Chondrocyte (in vitro differentiated cells): ENCODE results near the gene NDUFS8. TPM values are rescaled to one million over a fixed set of nuclear protein-coding genes. Genes with fewer than 3 reads are reported as not detected.

ENCODE experiments used
- DNase-seq: peaks from one replicate; pipeline ENCODE4 v3.0.0; 2021; ENCODE audit warnings: mixed read lengths, low spot score
- H3K27ac Mint-ChIP-seq: one replicate; pipeline ENCODE4 v1.8.0; 2021; ENCODE audit warnings: mild to moderate bottlenecking, moderate library complexity, mixed read lengths; ENCODE audit not compliant: unreplicated experiment
- H3K27me3 Mint-ChIP-seq: 2 replicates; pipeline ENCODE4 v1.8.0; 2021; ENCODE audit warnings: low read depth, mixed read lengths
- H3K36me3 Mint-ChIP-seq: 2 replicates; pipeline ENCODE4 v1.8.0; 2021; ENCODE audit warnings: low read depth, mixed read lengths
- H3K4me1 Mint-ChIP-seq: 2 replicates; pipeline ENCODE4 v1.8.0; 2021; ENCODE audit warnings: low read depth, mild to moderate bottlenecking, mixed read lengths
- H3K4me3 Mint-ChIP-seq: one replicate; pipeline ENCODE4 v1.8.0; 2021; ENCODE audit warnings: mild to moderate bottlenecking, moderate library complexity, mixed read lengths; ENCODE audit not compliant: unreplicated experiment
- H3K9me3 Mint-ChIP-seq: 2 replicates; pipeline ENCODE4 v1.8.0; 2021; ENCODE audit warnings: low read depth, mixed read lengths
- CTCF ChIP-seq: fragments of 200-600 bp; sonication (generic); IDR thresholded peaks from 2 replicates; pipeline ENCODE4 v1.5.0; 2021; ENCODE audit warnings: antibody characterized with exemption, mild to moderate bottlenecking, moderate library complexity
- total RNA-seq: library from RNA; stranded (reverse); gene quantifications from 3 replicates; pipeline ENCODE4 v1.2.1, GENCODE V29; 2021

The NDUFS8 gene
- total RNA-seq, 1 donor from 2014 or later = 140 TPM

DNA sequence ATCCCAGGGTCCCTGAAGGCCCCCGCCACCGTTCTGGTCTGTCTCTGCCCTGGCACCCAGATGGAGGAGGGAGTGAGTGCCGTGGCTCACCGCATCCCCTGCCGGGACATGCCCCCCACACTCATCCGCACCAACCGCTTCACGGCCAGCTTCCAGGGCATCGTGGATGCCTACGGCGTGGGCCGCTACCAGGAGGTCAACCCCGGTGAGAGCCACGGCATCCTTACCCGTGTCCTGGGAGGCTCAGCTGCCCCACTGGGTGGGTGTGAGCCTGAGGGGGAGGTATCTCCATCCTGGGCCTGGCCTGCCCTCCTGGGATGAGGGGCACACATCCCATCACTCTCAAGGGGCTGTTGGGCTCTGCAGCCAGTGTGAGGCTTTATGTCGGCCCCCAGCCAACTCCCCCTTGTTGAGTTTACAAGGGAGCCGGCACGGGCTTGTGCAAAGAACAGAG, 14.4 kb downstream of the NDUFS8 start:
- Mint-ChIP-seq H3K4me1 (peaks cover 15% of the 10 kb centered on the region), H3K27ac (no peak overlapping the region), H3K27me3 (no peaks in the 10 kb centered on the region), H3K36me3 (no peaks in the 10 kb centered on the region), H3K9me3 (no peaks in the 10 kb centered on the region), H3K4me3 (no peak overlapping the region)
- TF ChIP-seq CTCF = no peak
- no peak for DNase-seq

DNA sequence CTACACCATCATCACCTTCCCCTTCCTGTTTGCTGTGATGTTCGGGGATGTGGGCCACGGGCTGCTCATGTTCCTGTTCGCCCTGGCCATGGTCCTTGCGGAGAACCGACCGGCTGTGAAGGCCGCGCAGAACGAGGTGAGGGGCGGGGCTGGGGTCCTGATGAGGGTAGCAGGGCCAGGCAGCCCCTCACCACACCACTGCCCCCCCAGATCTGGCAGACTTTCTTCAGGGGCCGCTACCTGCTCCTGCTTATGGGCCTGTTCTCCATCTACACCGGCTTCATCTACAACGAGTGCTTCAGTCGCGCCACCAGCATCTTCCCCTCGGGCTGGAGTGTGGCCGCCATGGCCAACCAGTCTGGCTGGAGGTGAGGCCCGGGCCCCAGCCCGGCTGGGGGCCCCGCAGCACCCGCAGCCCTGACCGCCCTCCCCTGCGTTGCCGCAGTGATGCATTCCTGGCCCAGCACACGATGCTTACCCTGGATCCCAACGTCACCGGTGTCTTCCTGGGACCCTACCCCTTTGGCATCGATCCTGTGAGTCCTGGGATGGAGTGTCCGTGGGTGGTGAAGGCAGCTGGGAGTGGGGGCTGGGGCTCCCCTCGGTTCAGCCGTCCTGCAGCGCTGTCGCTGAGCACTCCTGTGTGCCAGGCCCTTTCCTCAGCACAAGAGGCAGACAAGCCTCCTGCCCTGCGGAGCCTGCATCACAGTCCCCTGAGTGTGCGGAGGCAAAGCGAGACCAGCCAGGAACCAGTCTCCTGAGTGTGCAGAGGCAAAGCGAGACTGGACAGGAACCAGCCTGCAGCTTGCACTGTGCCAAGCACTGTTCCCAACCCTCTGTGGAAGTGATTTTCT, 17.2 kb downstream of the NDUFS8 start:
- Mint-ChIP-seq H3K4me3 (no peak overlapping the region), H3K27ac (no peak overlapping the region), H3K27me3 (no peaks in the 10 kb centered on the region), H3K4me1 (no peaks in the 10 kb centered on the region), H3K9me3 (no peaks in the 10 kb centered on the region), H3K36me3 (peaks cover 7% of the 10 kb centered on the region)
- peak; percentile 86 for DNase-seq
- no peak for TF ChIP-seq CTCF

DNA sequence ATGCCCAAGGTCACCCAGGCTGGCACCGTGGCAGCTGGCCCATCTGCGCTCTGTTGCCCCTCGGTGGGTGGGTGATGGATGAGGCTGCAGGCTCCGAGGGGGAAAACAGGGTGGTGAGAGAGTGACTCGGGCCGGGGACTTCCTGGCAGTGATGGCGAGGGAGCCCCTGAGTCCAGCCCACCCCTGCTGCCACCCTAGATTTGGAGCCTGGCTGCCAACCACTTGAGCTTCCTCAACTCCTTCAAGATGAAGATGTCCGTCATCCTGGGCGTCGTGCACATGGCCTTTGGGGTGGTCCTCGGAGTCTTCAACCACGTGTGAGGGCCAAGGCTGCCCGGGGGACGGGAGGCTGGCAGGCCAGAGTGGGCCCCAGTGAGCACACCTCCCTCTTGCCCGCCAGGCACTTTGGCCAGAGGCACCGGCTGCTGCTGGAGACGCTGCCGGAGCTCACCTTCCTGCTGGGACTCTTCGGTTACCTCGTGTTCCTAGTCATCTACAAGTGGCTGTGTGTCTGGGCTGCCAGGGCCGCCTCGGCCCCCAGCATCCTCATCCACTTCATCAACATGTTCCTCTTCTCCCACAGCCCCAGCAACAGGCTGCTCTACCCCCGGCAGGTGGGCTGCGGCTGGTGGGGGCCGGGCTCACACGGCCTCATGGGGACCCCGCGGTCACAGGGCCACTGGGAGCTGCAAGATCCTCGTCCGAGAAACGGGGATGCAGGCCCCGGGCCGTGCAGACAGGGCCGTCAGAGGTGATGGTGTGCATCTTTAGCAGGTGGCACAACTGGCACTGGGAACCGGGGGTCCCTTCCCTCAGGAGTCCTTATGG, 18.4 kb downstream of the NDUFS8 start:
- no peaks in the 10 kb centered on the region for H3K27me3 Mint-ChIP-seq
- TF ChIP-seq CTCF = no peak
- H3K36me3 Mint-ChIP-seq = peaks cover 7% of the 10 kb centered on the region
- no peak overlapping the region for H3K4me3 Mint-ChIP-seq
- no peak overlapping the region for H3K27ac Mint-ChIP-seq
- no peaks in the 10 kb centered on the region for H3K4me1 Mint-ChIP-seq
- peak; percentile 84 for DNase-seq
- H3K9me3 Mint-ChIP-seq = no peaks in the 10 kb centered on the region

GRCh38 chr11:68049509-68050370, 19.3 kb downstream of the NDUFS8 start:
- Mint-ChIP-seq H3K36me3 (peaks cover 7% of the 10 kb centered on the region), H3K4me3 (no peak overlapping the region), H3K27me3 (no peaks in the 10 kb centered on the region), H3K4me1 (no peaks in the 10 kb centered on the region), H3K27ac (no peak overlapping the region), H3K9me3 (no peaks in the 10 kb centered on the region)
- TF ChIP-seq CTCF = no peak
- peak; percentile 92 for DNase-seq
